Peyer's patch (tissue), 4 donors: ENCODE results near the gene ZNF75A.
A peak's percentile ranks its signal among the peaks of the same experiment; 100 is the strongest.

ENCODE experiments used
- POLR2A ChIP-seq, 2 donors: fragments of 450-650 bp; IDR thresholded peaks; one replicate each; pipeline ENCODE4 v1.5.1; 2017; ENCODE audit warnings: antibody characterized with exemption in 2 of 2, mild to moderate bottlenecking in 2 of 2, moderate library complexity in 2 of 2
- TF ChIP-seq, protein P1 (sequence below), 6 experiments: fragments of 450-650 bp in 4 of 6; fragments of 200-600 bp in 2 of 6; sonication (generic) in 1 of 6; IDR thresholded peaks; one replicate each; pipeline ENCODE4 v1.5.1; 2017 to 2019; ENCODE audit warnings: antibody characterized with exemption in 6 of 6, mild to moderate bottlenecking in 3 of 6, moderate library complexity in 1 of 6

DNA sequence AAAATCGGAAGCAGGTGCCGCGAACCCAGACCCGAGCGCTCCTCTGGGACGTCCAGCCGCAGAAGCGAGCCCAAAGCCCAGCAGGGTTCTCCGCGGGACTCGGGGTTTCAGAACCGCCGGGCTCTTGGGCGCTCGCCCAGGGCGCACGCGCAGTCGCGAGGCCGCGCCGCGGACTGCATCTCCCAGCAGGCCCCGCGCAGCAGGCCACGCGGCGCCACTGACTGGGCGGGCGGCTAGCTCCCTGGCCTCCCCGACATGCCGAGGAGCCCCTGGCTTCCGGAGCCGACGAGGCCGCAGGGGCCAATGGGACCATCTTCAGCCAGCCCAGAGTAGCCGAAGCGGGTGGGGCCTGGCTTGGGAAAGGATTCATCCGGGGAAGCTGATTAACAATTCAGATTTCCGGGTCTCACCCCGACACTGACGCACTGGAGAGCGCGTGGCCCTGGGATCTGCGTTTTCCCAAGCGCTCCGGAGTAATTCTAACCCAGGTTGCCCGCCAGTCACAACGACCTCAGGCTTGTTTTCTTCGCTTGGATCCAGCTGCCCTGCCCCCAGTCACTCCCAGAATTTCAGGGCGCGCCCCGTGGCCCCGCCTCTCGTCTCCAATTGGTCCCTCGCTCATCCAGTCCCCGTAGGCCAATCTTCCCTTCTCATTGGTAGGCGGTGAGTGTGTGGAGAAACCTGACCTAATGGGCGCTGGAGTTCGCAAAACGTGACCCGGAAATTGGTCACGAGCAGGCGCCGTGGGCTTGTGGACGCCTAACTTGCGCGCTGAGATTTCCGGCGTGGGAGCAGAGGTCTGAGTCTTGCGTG, 22.4 kb upstream of the ZNF75A start, which contains the start of gene ZNF263:
- TF ChIP-seq, protein P1, sequence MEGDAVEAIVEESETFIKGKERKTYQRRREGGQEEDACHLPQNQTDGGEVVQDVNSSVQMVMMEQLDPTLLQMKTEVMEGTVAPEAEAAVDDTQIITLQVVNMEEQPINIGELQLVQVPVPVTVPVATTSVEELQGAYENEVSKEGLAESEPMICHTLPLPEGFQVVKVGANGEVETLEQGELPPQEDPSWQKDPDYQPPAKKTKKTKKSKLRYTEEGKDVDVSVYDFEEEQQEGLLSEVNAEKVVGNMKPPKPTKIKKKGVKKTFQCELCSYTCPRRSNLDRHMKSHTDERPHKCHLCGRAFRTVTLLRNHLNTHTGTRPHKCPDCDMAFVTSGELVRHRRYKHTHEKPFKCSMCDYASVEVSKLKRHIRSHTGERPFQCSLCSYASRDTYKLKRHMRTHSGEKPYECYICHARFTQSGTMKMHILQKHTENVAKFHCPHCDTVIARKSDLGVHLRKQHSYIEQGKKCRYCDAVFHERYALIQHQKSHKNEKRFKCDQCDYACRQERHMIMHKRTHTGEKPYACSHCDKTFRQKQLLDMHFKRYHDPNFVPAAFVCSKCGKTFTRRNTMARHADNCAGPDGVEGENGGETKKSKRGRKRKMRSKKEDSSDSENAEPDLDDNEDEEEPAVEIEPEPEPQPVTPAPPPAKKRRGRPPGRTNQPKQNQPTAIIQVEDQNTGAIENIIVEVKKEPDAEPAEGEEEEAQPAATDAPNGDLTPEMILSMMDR (IDR thresholded peaks at IDR 0.05): peak in 3 of 6 experiments; percentile 3 to 20 (median 12)
- peak; percentile 53 to 56 for TF ChIP-seq POLR2A (IDR thresholded peaks at IDR 0.05)
